HL-60 (cell line): Measurements from ENCODE around the gene TAF1B.

Source experiments
- CTCF ChIP-seq: IDR thresholded peaks from one replicate; pipeline ENCODE4 v1.5.1; 2011; ENCODE audit warnings: low read length, control low read depth, inconsistent platforms; ENCODE audit not compliant: insufficient read depth
- GABPA ChIP-seq: IDR thresholded peaks from 2 replicates; pipeline ENCODE4 v1.6.1; 2012; ENCODE audit warnings: low read depth
- POLR2AphosphoS5 ChIP-seq: IDR thresholded peaks from 2 replicates; pipeline ENCODE4 v1.6.1; 2012; ENCODE audit warnings: low read depth
- REST ChIP-seq: IDR thresholded peaks from 2 replicates; pipeline ENCODE4 v1.6.1; 2012; ENCODE audit warnings: low read depth; ENCODE audit not compliant: insufficient replicate concordance
- SPI1 ChIP-seq: IDR thresholded peaks from 2 replicates; pipeline ENCODE4 v1.6.1; 2012; ENCODE audit warnings: low read depth, mild to moderate bottlenecking, borderline replicate concordance

GRCh38 chr2:9912468-9912867 is 69.2 kb downstream of the TAF1B start:
- no peak for TF ChIP-seq CTCF
- no peak for TF ChIP-seq GABPA
- no peak for TF ChIP-seq POLR2AphosphoS5
- TF ChIP-seq REST, result no peak
- TF ChIP-seq SPI1, result no peak
